ENCODE results near the gene GRIN2C.

DNA sequence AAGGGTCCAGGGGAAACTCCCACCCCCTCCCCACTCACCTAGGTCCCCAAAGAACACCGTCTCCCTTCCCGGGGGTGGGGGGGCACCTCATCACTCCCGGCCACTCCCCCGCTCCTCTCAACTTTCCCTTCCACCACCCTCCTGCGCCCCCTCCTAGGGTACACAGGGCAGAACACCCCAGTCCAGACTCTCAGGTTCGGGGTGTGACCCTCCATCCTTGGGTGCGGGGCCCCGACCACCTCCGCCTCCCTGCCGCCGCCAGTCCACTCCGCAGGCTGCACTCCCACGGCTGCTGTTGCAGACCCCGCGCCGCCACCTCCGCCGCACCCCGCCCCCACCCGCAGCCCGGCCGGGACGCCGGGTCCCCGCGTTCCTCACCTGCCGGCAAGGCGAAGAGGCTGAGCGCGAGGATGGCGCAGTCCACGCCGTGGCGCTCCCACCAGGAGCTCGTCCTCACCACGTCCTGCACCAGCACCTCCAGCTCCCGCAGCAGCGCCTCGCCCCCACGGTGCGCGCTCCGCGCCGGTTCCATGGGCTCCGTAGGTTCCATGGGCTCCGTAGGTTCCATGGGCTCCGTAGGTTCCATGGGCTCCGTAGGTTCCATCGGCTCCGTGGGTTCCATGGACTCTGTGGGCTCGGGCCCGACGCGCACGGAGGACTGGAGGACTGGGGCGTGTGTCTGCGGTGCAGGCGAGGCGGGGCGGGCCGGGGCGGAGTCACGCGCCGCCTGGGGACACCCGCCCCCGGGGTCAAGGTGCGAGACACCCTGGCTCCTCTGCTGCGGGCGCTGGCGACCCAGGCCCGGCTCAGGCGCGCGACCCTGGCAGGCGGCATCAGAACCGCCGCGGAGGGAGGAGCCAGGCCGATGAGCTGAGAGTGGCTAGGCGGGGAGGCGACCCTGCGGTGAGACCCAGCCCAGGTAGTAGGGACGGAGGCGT lies 33.6 kb upstream of the GRIN2C start, which contains the start of gene FADS6:
- TF ChIP-seq POLR2A (IDR thresholded peaks at IDR 0.05; ENCODE audit: low read depth) (no peak), POLR2AphosphoS5 (IDR thresholded peaks at IDR 0.05) (no peak)

All from esophagus muscularis mucosa (tissue), 2 donors.